ENCODE measurements around the gene TEX29. TPM values are rescaled to one million over a fixed set of nuclear protein-coding genes. Genes with fewer than 3 reads are reported as not detected.

TEX29 gene
- polyA plus RNA-seq, 1 of the 3 experiments (the other 2 are of a cell fraction) = 0.18 TPM

- H4K20me1 ChIP-seq (ENCODE audit: insufficient read depth) = no peaks in the 10 kb centered on the region
- H3K9ac ChIP-seq = no peak overlapping the region
- H3K9me3 ChIP-seq = no peaks in the 10 kb centered on the region
- peaks cover 56% of the 10 kb centered on the region for H3K27me3 ChIP-seq (ENCODE audit: insufficient read depth)
- peaks cover 0 to 19% of the 10 kb centered on the region in 2 experiments; a peak in 1 of 4 replicates for H3K4me1 ChIP-seq (ENCODE audit: control insufficient read depth in 1 of 2, insufficient read depth in 2 of 2, low read depth in 1 of 2, low read length in 1 of 2)
- H3K4me3 ChIP-seq (ENCODE audit: low read depth in 2 of 2, low read length in 1 of 2) = no peak overlapping the region
- 28% methylated on average over 7 of the region's 7 CpGs for WGBS (ENCODE audit: low lambda C conversion rate)
- POLR2A ChIA-PET = no interaction called here
- H3K9me2 ChIP-seq = no peaks in the 10 kb centered on the region
- H3F3A ChIP-seq (replicated peaks; ENCODE audit: insufficient read depth) = no peaks in the 10 kb centered on the region
- no peak for DNase-seq
- CTCF ChIA-PET = interaction anchor here (1.0 to 1.3 kb wide), 2 partner anchors 27 to 261 kb away, joined by 3 read pairs; no protein-coding TSS in a partner anchor
- H3K36me3 ChIP-seq (replicated peaks in 1 of 2; ENCODE audit: control insufficient read depth in 1 of 2, insufficient read depth in 2 of 2, low read length in 1 of 2) = no peaks in the 10 kb centered on the region
- H3K27ac ChIP-seq (ENCODE audit: low read depth in 2 of 2, low read length in 1 of 2) = no peak overlapping the region
- no peak for TF ChIP-seq ELF1 (IDR thresholded peaks at IDR 0.05)
- TF ChIP-seq RFX5 (IDR thresholded peaks at IDR 0.05; ENCODE audit: low read length) = no peak
- TF ChIP-seq FOXM1 (IDR thresholded peaks at IDR 0.05; ENCODE audit: low read depth) = no peak
- TF ChIP-seq, protein P1, sequence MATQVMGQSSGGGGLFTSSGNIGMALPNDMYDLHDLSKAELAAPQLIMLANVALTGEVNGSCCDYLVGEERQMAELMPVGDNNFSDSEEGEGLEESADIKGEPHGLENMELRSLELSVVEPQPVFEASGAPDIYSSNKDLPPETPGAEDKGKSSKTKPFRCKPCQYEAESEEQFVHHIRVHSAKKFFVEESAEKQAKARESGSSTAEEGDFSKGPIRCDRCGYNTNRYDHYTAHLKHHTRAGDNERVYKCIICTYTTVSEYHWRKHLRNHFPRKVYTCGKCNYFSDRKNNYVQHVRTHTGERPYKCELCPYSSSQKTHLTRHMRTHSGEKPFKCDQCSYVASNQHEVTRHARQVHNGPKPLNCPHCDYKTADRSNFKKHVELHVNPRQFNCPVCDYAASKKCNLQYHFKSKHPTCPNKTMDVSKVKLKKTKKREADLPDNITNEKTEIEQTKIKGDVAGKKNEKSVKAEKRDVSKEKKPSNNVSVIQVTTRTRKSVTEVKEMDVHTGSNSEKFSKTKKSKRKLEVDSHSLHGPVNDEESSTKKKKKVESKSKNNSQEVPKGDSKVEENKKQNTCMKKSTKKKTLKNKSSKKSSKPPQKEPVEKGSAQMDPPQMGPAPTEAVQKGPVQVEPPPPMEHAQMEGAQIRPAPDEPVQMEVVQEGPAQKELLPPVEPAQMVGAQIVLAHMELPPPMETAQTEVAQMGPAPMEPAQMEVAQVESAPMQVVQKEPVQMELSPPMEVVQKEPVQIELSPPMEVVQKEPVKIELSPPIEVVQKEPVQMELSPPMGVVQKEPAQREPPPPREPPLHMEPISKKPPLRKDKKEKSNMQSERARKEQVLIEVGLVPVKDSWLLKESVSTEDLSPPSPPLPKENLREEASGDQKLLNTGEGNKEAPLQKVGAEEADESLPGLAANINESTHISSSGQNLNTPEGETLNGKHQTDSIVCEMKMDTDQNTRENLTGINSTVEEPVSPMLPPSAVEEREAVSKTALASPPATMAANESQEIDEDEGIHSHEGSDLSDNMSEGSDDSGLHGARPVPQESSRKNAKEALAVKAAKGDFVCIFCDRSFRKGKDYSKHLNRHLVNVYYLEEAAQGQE (IDR thresholded peaks at IDR 0.05; ENCODE audit: low read depth, low read length) = no peak
- TF ChIP-seq, protein P2, sequence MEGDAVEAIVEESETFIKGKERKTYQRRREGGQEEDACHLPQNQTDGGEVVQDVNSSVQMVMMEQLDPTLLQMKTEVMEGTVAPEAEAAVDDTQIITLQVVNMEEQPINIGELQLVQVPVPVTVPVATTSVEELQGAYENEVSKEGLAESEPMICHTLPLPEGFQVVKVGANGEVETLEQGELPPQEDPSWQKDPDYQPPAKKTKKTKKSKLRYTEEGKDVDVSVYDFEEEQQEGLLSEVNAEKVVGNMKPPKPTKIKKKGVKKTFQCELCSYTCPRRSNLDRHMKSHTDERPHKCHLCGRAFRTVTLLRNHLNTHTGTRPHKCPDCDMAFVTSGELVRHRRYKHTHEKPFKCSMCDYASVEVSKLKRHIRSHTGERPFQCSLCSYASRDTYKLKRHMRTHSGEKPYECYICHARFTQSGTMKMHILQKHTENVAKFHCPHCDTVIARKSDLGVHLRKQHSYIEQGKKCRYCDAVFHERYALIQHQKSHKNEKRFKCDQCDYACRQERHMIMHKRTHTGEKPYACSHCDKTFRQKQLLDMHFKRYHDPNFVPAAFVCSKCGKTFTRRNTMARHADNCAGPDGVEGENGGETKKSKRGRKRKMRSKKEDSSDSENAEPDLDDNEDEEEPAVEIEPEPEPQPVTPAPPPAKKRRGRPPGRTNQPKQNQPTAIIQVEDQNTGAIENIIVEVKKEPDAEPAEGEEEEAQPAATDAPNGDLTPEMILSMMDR (IDR thresholded peaks at IDR 0.05) = no peak
- no peak for TF ChIP-seq MXI1 (IDR thresholded peaks at IDR 0.05; ENCODE audit: low read depth, low read length)
- TF ChIP-seq RAD21 (IDR thresholded peaks at IDR 0.05; ENCODE audit: low read length) = no peak
- no peak for TF ChIP-seq GABPA (IDR thresholded peaks at IDR 0.05; ENCODE audit: low read depth)
- TF ChIP-seq CHD2 (IDR thresholded peaks at IDR 0.05; ENCODE audit: low read length, partially characterized antibody) = no peak
- TF ChIP-seq FOXJ3 (CRISPR knock-in tag; IDR thresholded peaks at IDR 0.05) = no peak
- no peak for TF ChIP-seq TAF1 (IDR thresholded peaks at IDR 0.05; ENCODE audit: borderline replicate concordance, low read depth, low read length)
- no peak for TF ChIP-seq RXRA (IDR thresholded peaks at IDR 0.05; ENCODE audit: borderline replicate concordance, low read depth)
- no peak for TF ChIP-seq MEF2A (IDR thresholded peaks at IDR 0.05; ENCODE audit: borderline replicate concordance, low read depth)
- TF ChIP-seq, protein P3, sequence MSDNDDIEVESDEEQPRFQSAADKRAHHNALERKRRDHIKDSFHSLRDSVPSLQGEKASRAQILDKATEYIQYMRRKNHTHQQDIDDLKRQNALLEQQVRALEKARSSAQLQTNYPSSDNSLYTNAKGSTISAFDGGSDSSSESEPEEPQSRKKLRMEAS (IDR thresholded peaks at IDR 0.05; ENCODE audit: low read depth) = no peak
- no peak for TF ChIP-seq ZBTB33 (IDR thresholded peaks at IDR 0.05; ENCODE audit: borderline replicate concordance, low read depth)
- no peaks in the 10 kb centered on the region for H3K79me2 ChIP-seq (ENCODE audit: insufficient read depth)
- H3K4me2 ChIP-seq = no peak overlapping the region
- no peak overlapping the region for H2AFZ ChIP-seq (ENCODE audit: low read depth)
These were observed 9.2 kb downstream of the TEX29 start for GRCh38 chr13:111329641-111330040.

All from SK-N-SH (cell line).